Measurements from ENCODE around the gene CCDC187. TPM values are rescaled to one million over a fixed set of nuclear protein-coding genes. Genes with fewer than 3 reads are reported as not detected.

CCDC187 gene
- total RNA-seq, 6 donors from 2014 or later: 0.17 to 22.3 (median 10.0) TPM

DNA sequence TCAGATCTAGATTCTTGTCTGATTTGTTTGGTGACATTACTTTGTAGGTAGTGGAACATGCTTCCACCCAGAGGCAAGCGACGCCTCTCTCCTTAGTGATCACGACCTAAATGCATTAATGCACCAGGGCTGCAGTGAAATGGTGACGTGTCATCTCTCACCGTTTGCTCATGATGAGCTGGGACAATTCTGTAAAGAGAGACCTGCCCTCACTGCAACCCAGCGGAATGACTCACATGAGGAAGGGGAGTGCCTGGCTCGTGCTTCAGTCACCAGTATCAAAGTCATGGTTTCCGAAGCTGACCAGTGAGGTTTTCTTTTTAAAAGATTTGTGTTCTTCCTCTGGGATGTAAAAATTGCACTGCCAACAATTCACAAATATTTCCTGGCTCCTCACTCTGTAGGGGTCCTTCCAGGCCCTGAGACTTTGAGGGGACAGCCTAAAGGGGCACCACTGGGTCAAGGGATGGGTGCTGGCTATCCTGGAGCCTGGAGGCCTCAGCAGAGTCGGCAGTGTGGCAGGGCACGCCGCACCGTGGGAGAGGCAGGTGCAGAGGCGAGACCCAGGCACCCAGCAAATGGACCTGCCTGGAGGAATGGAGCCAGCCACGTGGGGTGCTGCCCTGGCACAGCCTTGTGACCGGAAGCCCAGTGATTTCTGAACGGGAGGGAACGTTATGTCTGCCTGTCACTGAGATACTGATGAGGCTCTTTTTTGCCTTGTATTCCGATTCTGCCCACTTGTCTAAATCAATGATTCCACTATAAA is 75.6 kb downstream of the CCDC187 start:
- ATAC-seq (ENCODE audit: low FRiP score in 2 of 2): no peak
- peaks cover 0 to 11% (median 1%) of the 10 kb centered on the region in 4 donors for H3K4me1 ChIP-seq
- peaks cover 0 to 28% (median 9%) of the 10 kb centered on the region in 4 donors for H3K36me3 ChIP-seq
- H3K4me3 ChIP-seq: no peak overlapping the region
- WGBS, 2 donors: 87 to 91% methylated on average over 14 to 18 of the region's 18 CpGs
- no peak for TF ChIP-seq POLR2AphosphoS5 (IDR thresholded peaks at IDR 0.05)
- no peak for TF ChIP-seq EP300 (IDR thresholded peaks at IDR 0.05)
- no peak for TF ChIP-seq POLR2A (IDR thresholded peaks at IDR 0.05)
- TF ChIP-seq, protein P1, sequence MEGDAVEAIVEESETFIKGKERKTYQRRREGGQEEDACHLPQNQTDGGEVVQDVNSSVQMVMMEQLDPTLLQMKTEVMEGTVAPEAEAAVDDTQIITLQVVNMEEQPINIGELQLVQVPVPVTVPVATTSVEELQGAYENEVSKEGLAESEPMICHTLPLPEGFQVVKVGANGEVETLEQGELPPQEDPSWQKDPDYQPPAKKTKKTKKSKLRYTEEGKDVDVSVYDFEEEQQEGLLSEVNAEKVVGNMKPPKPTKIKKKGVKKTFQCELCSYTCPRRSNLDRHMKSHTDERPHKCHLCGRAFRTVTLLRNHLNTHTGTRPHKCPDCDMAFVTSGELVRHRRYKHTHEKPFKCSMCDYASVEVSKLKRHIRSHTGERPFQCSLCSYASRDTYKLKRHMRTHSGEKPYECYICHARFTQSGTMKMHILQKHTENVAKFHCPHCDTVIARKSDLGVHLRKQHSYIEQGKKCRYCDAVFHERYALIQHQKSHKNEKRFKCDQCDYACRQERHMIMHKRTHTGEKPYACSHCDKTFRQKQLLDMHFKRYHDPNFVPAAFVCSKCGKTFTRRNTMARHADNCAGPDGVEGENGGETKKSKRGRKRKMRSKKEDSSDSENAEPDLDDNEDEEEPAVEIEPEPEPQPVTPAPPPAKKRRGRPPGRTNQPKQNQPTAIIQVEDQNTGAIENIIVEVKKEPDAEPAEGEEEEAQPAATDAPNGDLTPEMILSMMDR (IDR thresholded peaks at IDR 0.05): no peak
- H3K27me3 ChIP-seq: no peaks in the 10 kb centered on the region
- DNase-seq: peak in 1 of 2 donors; percentile 43
- H3K9me3 ChIP-seq: no peaks in the 10 kb centered on the region
- no peak overlapping the region for H3K27ac ChIP-seq

DNA sequence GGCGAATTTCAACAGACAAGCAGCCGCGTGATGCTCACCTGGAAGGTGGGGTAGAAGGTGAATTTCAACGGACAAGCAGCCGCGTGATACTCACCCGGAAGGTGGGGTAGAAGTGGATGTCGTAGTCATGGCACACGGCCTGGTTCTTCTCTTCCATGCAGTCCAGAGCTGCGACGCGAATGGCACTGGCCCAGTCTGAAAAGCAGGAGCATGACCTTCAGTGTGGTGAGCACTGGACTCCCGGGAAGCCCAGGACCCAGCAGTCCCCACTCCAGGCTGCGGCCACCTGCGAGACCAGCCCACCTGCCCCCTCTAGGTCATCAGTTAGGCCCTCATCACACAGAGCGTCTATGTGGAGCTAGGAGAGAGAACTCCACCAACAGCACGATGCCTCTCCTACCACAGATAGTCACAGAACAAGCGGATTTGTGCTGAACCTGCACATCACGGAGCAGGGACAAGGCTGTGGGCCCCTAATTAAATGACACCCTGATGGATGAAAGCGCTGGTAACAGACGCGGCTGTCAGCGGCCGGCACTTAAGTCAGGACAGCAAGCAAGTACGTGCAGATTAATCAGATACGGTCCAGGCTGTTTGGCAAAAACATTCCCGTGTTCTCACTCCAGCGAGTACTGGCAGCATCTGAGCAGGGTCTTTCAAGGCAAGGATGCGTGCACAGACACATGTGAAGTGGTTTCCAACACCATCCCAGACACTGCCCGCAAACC is 77.0 kb downstream of the CCDC187 start:
- Histone ChIP-seq H3K36me3 (peaks cover 0 to 42% (median 16%) of the 10 kb centered on the region in 4 donors), H3K27ac (no peak overlapping the region), H3K27me3 (no peaks in the 10 kb centered on the region), H3K9me3 (no peaks in the 10 kb centered on the region), H3K4me1 (peaks cover 0 to 3% (median 0%) of the 10 kb centered on the region in 4 donors), H3K4me3 (no peak overlapping the region)
- ATAC-seq (ENCODE audit: low FRiP score in 2 of 2) (no peak), DNase-seq (peak in 1 of 2 donors; percentile 42)
- TF ChIP-seq POLR2AphosphoS5 (IDR thresholded peaks at IDR 0.05) (no peak), EP300 (IDR thresholded peaks at IDR 0.05) (no peak), POLR2A (IDR thresholded peaks at IDR 0.05) (no peak)
- TF ChIP-seq, protein P1 (IDR thresholded peaks at IDR 0.05): no peak
- 92 to 94% methylated on average over 27 to 30 of the region's 30 CpGs for WGBS, 2 donors

DNA sequence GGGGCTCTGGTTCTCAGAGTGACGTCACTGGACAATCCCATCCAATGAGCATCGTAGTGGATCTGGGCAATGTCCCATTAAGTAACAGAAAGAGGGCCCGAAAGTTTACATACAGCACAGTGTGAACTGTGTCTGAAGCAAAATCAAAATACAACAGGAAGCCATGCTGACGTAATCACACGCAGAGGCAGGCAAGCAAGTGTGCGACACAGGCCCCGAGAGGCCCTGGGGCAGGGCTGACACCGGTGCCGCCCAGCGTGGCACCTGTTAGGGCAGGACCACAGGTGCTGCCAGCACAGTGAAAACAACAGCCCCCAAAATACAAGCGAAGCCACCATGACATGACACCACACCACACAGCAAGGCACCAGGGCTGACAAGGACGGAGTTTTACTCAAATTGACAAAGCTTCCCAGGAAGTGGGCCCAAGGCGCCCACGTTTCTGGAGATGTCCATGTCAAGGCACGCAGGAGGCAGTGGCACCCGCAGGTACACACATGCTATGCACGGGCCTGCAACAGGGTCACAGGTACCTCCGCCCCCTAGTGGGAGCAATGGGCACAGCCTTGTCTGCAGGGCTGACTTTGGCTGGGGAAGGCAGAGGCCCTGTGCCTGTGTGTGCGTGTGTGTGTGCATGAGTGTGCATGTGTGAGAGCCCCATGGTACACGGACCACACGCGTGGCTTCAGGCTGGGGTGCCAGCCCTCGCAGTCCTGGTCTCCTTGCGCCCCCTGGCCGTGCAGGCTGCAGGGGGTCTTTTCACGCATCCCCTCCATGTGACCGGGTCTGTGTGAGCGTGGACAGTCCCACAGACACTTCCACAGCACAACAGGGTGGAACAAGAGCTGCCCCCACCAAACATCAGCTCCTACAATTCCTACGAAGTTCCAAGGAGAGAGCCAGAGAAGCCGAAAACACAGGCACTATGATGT is 77.9 kb downstream of the CCDC187 start:
- whole genome bisulfite sequencing, 2 donors: 80 to 81% methylated on average over 14 to 30 of the region's 30 CpGs
- H3K4me1 ChIP-seq: no peaks in the 10 kb centered on the region
- TF ChIP-seq POLR2A (IDR thresholded peaks at IDR 0.05): no peak
- TF ChIP-seq, protein P1 (IDR thresholded peaks at IDR 0.05): peak; percentile 68 to 81 (median 72)
- H3K9me3 ChIP-seq: no peaks in the 10 kb centered on the region
- peak overlapping the region in 1 of 4 donors; percentile 36 for H3K27ac ChIP-seq
- peaks cover 0 to 51% (median 22%) of the 10 kb centered on the region in 4 donors for H3K36me3 ChIP-seq
- DNase-seq (peak; percentile 43 to 72), ATAC-seq (ENCODE audit: low FRiP score in 2 of 2) (peak; percentile 66 to 68)
- no peak overlapping the region for H3K4me3 ChIP-seq
- no peaks in the 10 kb centered on the region for H3K27me3 ChIP-seq

DNA sequence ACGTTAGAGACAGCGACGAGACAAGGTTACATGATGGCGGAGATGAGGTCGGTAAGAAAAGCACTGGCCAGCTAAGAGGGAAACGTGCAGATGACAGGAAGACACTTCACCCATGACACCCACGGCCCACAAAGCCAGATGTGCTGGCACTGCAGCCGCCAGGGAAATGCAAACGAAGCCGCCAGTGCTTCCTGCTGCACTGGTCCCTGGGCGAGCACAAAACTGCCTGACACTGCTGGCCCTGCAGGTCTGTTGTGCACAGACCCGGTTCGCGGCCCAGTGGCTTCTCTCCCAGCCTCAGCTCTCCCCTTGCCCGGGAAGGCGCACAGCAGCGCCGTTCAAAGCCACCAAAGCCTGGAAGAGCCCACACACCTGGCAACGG is 78.5 kb downstream of the CCDC187 start:
- no peaks in the 10 kb centered on the region for H3K9me3 ChIP-seq
- no peak overlapping the region for H3K4me3 ChIP-seq
- peaks cover 0 to 56% (median 23%) of the 10 kb centered on the region in 4 donors for H3K36me3 ChIP-seq
- H3K4me1 ChIP-seq: no peaks in the 10 kb centered on the region
- no peaks in the 10 kb centered on the region for H3K27me3 ChIP-seq
- ATAC-seq (ENCODE audit: low FRiP score in 2 of 2): no peak
- WGBS, 2 donors: 83 to 84% methylated on average over 11 to 19 of the region's 19 CpGs
- no peak for TF ChIP-seq EP300 (IDR thresholded peaks at IDR 0.05)
- no peak for TF ChIP-seq POLR2A (IDR thresholded peaks at IDR 0.05)
- no peak for TF ChIP-seq POLR2AphosphoS5 (IDR thresholded peaks at IDR 0.05)
- TF ChIP-seq, protein P1 (IDR thresholded peaks at IDR 0.05): no peak
- DNase-seq: peak in 1 of 2 donors; percentile 66
- peak overlapping the region in 1 of 4 donors; percentile 36 for H3K27ac ChIP-seq

Measured in upper lobe of left lung (tissue), 6 donors.